ENCODE data around the gene ADD1. TPM values are rescaled to one million over a fixed set of nuclear protein-coding genes. Genes with fewer than 3 reads are reported as not detected.
A peak's percentile ranks its signal among the peaks of the same experiment; 100 is the strongest.
"Not testable (repeated sequence)": the region's sequence is repeated elsewhere in the genome, so short reads cannot be mapped to it uniquely, and the experiment has no call there.

The ADD1 gene
- total RNA-seq, 1 experiment from 2014 or later, result 224 TPM

DNA sequence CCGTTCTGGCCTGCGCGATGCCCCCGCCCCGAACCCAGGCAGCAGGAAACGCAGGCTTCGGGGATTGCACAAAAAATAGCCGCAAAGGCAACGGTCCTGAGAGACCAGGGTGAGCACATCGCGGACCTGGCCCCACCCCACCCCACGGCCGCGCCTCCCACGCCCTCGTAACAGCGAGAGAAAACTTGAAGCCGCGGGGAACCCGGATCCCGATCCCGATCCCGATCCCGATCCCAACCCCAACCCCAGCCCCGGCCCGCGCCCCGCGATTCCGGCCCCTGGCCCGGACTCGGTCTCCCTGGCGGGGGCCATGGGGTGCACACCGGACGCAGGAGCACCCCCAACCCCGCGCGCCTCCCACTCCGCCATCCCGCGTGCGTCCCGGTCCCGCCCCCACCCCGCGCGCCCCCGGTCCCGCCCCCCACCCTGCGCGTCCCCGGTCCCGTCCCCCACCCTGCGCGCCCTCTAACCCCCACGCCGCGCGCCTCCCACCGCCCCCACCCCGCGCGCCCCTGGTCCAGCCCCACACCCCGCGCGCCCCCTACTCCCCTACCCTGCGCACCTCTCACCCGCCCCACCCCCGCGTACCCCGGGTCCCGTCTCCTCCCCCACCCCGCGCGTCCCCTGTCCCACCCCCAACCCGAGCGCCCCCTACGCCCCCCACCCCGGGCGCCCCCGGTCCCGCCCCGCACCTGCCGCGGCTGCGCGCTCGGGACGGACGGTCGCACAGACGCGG is 90.6 kb downstream of the ADD1 start:
- H3K27me3 ChIP-seq (ENCODE audit: control insufficient read depth, insufficient read depth, low read length), result no peaks in the 10 kb centered on the region
- DNase-seq, result peak; percentile 98
- H3K4me3 ChIP-seq (ENCODE audit: insufficient read depth, low read depth, low read length), result peak overlapping the region; percentile 93
- peaks cover 18% of the 10 kb centered on the region for H3K36me3 ChIP-seq (replicated peaks; ENCODE audit: control insufficient read depth, insufficient read depth, low read length)

DNA sequence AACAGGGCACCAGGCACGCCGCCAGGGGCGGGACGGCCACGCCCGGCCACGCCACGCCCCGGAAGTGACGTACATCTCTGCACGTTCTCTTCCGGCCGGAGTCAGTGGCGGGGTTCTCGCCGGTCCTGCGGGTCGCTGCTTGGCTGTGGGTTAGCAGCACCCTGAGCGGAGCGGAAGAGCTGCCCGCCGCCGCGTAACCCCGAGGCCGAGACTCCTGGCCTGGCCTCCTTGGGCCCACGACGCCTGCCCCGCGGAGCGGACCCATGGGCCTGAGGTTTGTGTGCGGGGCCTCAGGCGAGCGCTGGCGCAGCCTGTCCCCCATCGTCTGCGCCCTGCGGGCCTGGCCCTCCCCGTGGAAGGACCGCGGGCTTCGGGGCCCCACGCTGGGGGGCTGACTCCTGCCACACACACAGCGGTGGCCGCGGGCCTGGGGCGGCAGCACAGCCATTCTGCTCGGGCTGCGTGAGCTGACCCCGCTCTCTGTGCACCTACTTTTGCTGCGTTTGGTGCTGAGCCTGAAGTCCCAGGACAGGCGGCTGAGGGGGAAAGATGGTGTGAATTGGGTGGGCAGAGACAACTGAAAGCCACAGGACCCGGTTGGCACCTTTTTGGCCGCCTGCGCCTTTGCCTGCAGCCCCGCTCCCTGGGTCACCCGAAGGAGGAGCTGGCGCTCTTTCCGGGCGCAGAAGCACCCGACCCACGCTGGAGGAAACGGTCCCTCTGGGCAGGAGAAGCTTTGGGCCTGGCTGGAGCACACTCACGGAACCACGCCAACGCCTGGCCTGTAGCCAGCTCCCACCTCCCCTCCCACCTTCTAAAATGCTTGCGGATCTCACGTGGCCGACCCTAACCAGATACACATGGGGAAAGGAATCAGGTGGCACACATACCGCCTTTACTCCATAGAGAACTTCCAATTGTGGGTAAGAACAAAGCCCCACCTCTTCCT is 91.4 kb downstream of the ADD1 start:
- no peak for DNase-seq
- Histone ChIP-seq H3K36me3 (replicated peaks; ENCODE audit: control insufficient read depth, insufficient read depth, low read length) (peaks cover 23% of the 10 kb centered on the region), H3K27me3 (ENCODE audit: control insufficient read depth, insufficient read depth, low read length) (no peaks in the 10 kb centered on the region), H3K4me3 (ENCODE audit: insufficient read depth, low read depth, low read length) (peak overlapping the region; percentile 93)

DNA sequence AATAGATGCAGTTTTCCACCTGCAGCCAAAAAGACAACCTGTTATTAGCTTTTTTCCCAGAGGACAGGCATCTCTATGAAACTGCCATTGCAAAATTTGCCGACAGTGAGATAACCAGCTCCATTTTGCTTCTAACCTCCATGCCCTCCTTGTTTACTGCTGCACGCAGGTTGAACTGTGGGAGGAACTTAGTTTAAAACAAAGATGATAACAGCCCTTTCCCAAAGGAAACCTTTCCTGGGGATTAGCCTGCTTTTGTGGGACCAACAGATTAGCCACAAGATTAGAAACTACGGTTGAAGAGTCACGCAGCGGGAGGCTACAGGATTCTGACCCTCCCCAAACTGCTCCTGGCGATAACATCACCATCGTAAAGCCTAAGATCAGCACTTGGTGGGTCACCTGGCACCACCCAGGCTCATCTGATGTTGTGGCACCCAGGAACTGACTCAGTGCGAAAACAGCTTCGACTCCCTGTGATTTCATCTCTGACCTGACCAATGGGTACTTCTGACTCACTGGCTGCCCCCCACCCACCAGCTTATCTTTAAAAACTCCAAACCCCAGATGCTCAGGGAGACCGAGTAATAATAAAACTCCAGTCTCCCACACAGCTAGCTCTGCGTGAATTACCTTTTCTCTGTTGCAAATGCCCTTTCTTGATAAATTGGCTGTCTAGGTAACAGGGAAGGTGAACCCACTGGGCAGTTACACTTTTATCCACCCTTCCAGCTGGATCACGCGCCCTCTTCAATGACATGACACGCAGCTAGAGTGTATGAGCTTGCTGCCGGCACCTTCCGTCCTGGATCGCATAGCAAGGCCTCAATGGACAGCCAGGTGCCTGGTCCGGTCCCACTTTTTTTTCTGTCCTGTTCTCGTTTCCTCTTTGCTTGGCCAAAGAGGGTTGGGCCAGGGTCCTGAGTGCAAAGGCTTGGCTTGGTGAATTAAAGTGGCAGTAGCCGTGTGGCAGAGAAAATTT is 92.4 kb downstream of the ADD1 start:
- no peak for DNase-seq
- peak overlapping the region; percentile 93; the same call in 1 of the 2 replicates for H3K4me3 ChIP-seq (ENCODE audit: insufficient read depth, low read depth, low read length)
- H3K36me3 ChIP-seq (replicated peaks; ENCODE audit: control insufficient read depth, insufficient read depth, low read length), result peaks cover 31% of the 10 kb centered on the region
- H3K27me3 ChIP-seq (ENCODE audit: control insufficient read depth, insufficient read depth, low read length), result no peaks in the 10 kb centered on the region

DNA sequence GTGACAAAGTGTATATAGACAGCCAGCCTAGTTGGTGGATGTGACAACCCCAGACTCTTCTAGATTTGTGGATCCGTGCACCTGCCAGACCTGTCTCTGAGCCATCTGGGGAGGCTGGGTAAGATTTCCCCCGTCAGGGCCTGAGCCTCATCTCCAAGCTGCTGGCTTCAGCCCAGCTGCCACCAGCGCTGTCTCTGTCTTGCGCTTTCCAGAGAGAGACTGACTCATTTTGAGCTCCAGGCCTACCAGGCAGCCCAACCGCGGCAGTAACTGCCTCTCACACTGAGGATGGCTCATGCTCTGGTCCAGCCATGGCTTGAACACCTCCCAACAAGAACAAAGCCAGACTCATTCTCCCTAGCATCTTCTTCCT is 93.1 kb downstream of the ADD1 start:
- H3K36me3 ChIP-seq (replicated peaks; ENCODE audit: control insufficient read depth, insufficient read depth, low read length), result peaks cover 33% of the 10 kb centered on the region
- no peaks in the 10 kb centered on the region for H3K27me3 ChIP-seq (ENCODE audit: control insufficient read depth, insufficient read depth, low read length)
- H3K4me3 ChIP-seq (ENCODE audit: insufficient read depth, low read depth, low read length), result no peak overlapping the region
- DNase-seq, result no peak

DNA sequence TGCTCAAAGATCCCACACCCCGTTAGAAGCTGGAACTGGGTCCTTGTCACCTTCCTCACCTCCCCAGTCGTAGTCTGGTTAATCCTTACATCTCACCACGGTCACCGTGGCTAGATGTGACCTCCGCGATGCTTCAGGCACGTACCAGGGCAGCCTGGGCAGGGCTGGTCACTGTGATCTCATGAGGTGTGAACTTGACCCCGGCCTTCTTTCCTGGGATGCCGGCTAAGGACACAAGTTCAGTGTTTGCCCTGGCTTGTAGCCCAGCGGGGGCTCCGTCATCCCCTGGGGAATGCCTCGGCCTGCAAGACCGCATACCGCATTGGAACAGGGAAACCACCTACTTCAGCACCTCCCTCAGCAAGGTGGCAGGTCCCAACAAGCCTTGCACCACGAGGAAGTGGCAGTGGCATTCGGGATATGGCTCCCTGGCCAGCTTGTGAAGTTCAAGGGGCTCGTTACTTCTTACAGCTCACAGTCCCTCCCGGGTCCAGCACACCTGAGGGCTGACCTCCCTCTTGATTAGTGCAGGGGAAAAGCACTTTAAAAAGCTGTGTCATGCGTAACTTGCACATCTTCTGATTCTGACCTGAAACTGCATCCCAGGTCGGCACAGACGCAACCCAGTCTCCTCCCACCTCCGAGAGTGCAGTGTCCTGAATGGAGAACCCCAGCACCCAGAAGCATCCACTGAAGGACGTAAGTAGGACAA is 93.7 kb downstream of the ADD1 start:
- Histone ChIP-seq H3K27me3 (ENCODE audit: control insufficient read depth, insufficient read depth, low read length) (no peaks in the 10 kb centered on the region), H3K4me3 (ENCODE audit: insufficient read depth, low read depth, low read length) (no peak overlapping the region), H3K36me3 (replicated peaks; ENCODE audit: control insufficient read depth, insufficient read depth, low read length) (peaks cover 34% of the 10 kb centered on the region)
- DNase-seq, result no peak

DNA sequence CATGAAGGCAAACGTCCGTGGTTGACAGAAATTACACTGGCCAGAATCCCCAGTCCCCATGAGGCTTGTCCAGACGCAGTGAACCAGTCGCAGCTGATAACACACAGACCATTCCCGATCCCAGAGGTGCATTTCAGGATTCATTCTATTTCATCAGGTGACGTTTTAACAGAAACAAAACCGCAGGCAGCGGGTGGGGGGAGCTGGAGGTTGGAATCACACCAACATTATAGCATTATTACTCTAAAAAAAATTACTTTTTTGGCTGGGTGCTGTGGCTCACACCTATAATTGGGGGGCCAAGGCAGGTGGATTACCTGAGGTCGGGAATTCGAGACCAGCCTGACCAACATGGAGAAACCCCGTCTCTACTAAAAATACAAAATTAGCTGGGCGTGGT is 94.3 kb downstream of the ADD1 start:
- no peak overlapping the region for H3K4me3 ChIP-seq (ENCODE audit: insufficient read depth, low read depth, low read length)
- H3K27me3 ChIP-seq (ENCODE audit: control insufficient read depth, insufficient read depth, low read length), result no peaks in the 10 kb centered on the region
- no peak for DNase-seq
- H3K36me3 ChIP-seq (replicated peaks; ENCODE audit: control insufficient read depth, insufficient read depth, low read length), result peaks cover 34% of the 10 kb centered on the region

GRCh38 chr4:2938411-2938810 is 94.8 kb downstream of the ADD1 start:
- H3K4me3 ChIP-seq (ENCODE audit: insufficient read depth, low read depth, low read length); DNase-seq; H3K27me3 ChIP-seq (ENCODE audit: control insufficient read depth, insufficient read depth, low read length): not testable (repeated sequence)
- H3K36me3 ChIP-seq (replicated peaks; ENCODE audit: control insufficient read depth, insufficient read depth, low read length), result peaks cover 37% of the 10 kb centered on the region

- DNase-seq, result no peak
- Histone ChIP-seq H3K36me3 (replicated peaks; ENCODE audit: control insufficient read depth, insufficient read depth, low read length) (peaks cover 39% of the 10 kb centered on the region), H3K4me3 (ENCODE audit: insufficient read depth, low read depth, low read length) (no peak overlapping the region), H3K27me3 (ENCODE audit: control insufficient read depth, insufficient read depth, low read length) (no peaks in the 10 kb centered on the region)
Measured at GRCh38 chr4:2938906-2939305, 95.3 kb downstream of the ADD1 start.

DNA sequence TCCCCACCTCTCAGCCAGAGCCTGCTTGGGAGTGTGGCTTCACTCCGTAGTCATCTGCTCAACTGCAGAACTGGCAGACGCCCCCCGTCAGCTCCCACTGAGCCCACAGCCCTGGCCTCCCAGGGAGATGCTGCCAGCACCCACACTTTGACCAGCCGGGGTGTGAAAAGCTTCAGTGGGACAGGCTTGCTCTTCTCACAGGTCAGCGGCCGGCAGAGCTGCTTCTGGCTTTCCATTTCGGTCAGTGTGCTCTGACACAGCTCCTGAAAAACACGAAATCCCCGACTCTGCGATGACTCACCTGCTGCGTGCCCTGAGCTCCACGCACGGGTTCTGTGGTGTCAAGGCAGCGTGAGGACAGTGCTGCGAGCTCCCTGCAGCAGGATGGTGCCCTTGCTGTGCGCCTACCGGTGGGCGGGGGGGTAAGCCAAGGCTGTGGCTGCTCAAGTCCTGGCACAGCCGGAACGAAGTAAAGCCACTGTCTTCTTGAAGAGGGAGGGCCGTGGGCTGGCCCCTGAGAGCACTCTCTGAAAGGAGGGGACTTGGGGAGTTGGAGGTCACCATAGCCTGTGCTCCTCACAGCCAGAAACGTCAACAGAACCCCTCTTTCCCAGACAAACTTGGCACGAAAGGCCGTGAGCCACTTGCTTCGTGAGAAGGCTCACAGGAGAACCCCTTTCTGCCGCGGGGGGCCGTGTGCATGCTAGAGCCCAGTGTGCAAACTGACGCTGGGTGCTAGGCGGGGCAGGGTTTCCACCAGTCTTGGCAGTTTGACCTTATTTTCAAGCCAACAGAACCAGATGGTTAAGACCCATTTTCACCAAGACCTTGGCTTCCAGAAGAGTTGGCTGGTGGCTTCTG is 96.0 kb downstream of the ADD1 start:
- DNase-seq, result peak; percentile 38
- no peaks in the 10 kb centered on the region for H3K27me3 ChIP-seq (ENCODE audit: control insufficient read depth, insufficient read depth, low read length)
- H3K4me3 ChIP-seq (ENCODE audit: insufficient read depth, low read depth, low read length), result no peak overlapping the region
- H3K36me3 ChIP-seq (replicated peaks; ENCODE audit: control insufficient read depth, insufficient read depth, low read length), result peaks cover 39% of the 10 kb centered on the region

- H3K4me3 ChIP-seq (ENCODE audit: insufficient read depth, low read depth, low read length), result no peak overlapping the region
- peak; percentile 49 for DNase-seq
- H3K36me3 ChIP-seq (replicated peaks; ENCODE audit: control insufficient read depth, insufficient read depth, low read length), result peaks cover 40% of the 10 kb centered on the region
- H3K27me3 ChIP-seq (ENCODE audit: control insufficient read depth, insufficient read depth, low read length), result no peaks in the 10 kb centered on the region
Measured at GRCh38 chr4:2940267-2941137, 96.9 kb downstream of the ADD1 start.

DNA sequence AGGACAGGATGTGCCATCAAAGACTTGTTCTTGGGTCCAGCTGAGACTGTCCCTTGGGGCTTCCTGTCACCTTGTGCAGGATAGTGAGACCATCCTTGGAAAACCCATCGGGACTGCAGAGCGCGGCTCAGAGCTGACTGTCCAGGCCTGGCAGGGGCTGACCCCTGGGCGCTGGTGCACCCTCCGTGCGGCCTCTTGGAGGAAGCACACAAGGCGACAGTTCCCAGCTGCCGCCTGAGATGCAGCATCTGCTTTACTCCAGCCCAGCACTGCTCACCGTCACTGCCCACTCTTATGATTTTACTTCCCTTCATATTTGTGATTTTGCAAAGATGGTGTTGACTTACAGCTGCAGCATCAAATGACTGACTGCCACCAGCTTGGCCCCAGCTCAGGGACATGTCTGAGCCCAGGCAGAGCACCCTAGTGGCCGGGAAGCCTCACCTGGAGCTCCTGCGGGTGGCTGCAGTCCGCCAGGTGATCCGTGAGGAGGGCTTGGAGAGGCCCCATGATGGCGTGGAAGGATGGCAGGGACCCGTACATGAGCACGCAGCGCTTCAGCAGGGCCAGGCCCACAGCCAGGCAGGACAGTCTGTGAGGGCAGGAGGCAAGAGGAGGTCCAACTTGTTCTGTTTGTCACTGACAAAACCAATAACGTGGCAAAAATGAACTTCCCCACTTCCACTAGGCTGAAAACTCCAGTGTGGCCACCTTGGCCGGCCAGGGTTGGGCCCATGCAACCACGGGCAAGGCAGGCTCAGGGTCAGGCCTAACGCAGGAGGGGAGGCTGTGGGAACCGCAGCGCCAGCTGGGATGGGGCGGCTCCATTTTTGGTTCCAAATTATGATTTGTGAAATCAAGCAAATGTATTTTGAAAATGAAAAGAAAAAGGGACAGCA is 97.7 kb downstream of the ADD1 start:
- Histone ChIP-seq H3K4me3 (ENCODE audit: insufficient read depth, low read depth, low read length) (no peak overlapping the region), H3K36me3 (replicated peaks; ENCODE audit: control insufficient read depth, insufficient read depth, low read length) (peaks cover 44% of the 10 kb centered on the region), H3K27me3 (ENCODE audit: control insufficient read depth, insufficient read depth, low read length) (no peaks in the 10 kb centered on the region)
- peak; percentile 45 for DNase-seq
